Small intestine (tissue), 7 donors: ENCODE measurements around the gene ACSF3. TPM values are rescaled to one million over a fixed set of nuclear protein-coding genes. Genes with fewer than 3 reads are reported as not detected.
"Not testable (repeated sequence)": the region's sequence is repeated elsewhere in the genome, so short reads cannot be mapped to it uniquely, and the experiment has no call there.

ENCODE experiments used
- DNase-seq, 2 donors: peaks; one replicate each; pipeline versions ENCODE4 v3.0.0 to v3.0.0-alpha.2; 2013
- FAIRE-seq: peaks from 2 replicates; lab custom pipeline; 2012; peaks lifted over from hg19 to GRCh38; lab: Jason Lieb, UNC
- H3K27ac ChIP-seq, 3 donors: one replicate each; pipeline ENCODE4 v1.5.1; 2013; ENCODE audit warnings: low read length in 2 of 3, mild to moderate bottlenecking in 2 of 3, control low read depth in 1 of 3, inconsistent platforms in 1 of 3, low read depth in 1 of 3, moderate library complexity in 1 of 3
- H3K27me3 ChIP-seq, 3 donors: one replicate each; pipeline ENCODE4 v1.6.1; 2013; ENCODE audit warnings: low read length in 3 of 3, inconsistent platforms in 1 of 3; ENCODE audit not compliant: control insufficient read depth in 3 of 3, insufficient read depth in 3 of 3
- H3K36me3 ChIP-seq, 3 donors: one replicate each; pipeline ENCODE4 v1.6.1; 2013; ENCODE audit warnings: low read length in 3 of 3, inconsistent platforms in 1 of 3, low read depth in 1 of 3, mild to moderate bottlenecking in 1 of 3, moderate library complexity in 1 of 3; ENCODE audit not compliant: control insufficient read depth in 3 of 3, insufficient read depth in 2 of 3
- H3K4me1 ChIP-seq, 3 donors: one replicate each; pipeline ENCODE4 v1.6.1; 2013; ENCODE audit warnings: low read length in 2 of 3, inconsistent platforms in 1 of 3, low read depth in 1 of 3, mild to moderate bottlenecking in 1 of 3, moderate library complexity in 1 of 3; ENCODE audit not compliant: control insufficient read depth in 3 of 3, insufficient read depth in 2 of 3
- H3K4me3 ChIP-seq, 3 donors: one replicate each; pipeline ENCODE4 v1.5.1; 2013; ENCODE audit warnings: low read length in 3 of 3, control low read depth in 1 of 3, inconsistent platforms in 1 of 3, low read depth in 1 of 3, mild to moderate bottlenecking in 1 of 3, moderate library complexity in 1 of 3
- H3K9me3 ChIP-seq, 2 donors: one replicate each; pipeline ENCODE4 v1.6.1; 2013; ENCODE audit warnings: low read depth in 1 of 2, low read length in 1 of 2; ENCODE audit not compliant: control insufficient read depth in 2 of 2, insufficient read depth in 1 of 2
- WGBS, 3 donors: extraction: QIAGEN DNeasy Blood & Tissue Kit; methylation state at CpG; one replicate each; pipeline ENCODE4 v1.1.7; 2013; 5-methylcytosine and 5-hydroxymethylcytosine counted together
- polyA plus RNA-seq, 4 donors: library from polyadenylated mRNA; stranded (reverse) in 3 of 4; unstranded in 1 of 4; fragments of 200-250 nt in 3 of 4; fragments of 120-200 nt in 1 of 4; gene quantifications; one replicate each; pipeline versions ENCODE4 v1.2.1 to v1.2.3, GENCODE V29; 2013
- donor health status: healthy with polysubstance abuse.
- donor health status: control.
- donor health status: control.
- donor health status: Bipolar disorder and iron deficiency.
- donor health status: healthy.

Gene ACSF3
- polyA plus RNA-seq, 4 donors: 35.3 to 93.7 (median 58.7) TPM

DNA sequence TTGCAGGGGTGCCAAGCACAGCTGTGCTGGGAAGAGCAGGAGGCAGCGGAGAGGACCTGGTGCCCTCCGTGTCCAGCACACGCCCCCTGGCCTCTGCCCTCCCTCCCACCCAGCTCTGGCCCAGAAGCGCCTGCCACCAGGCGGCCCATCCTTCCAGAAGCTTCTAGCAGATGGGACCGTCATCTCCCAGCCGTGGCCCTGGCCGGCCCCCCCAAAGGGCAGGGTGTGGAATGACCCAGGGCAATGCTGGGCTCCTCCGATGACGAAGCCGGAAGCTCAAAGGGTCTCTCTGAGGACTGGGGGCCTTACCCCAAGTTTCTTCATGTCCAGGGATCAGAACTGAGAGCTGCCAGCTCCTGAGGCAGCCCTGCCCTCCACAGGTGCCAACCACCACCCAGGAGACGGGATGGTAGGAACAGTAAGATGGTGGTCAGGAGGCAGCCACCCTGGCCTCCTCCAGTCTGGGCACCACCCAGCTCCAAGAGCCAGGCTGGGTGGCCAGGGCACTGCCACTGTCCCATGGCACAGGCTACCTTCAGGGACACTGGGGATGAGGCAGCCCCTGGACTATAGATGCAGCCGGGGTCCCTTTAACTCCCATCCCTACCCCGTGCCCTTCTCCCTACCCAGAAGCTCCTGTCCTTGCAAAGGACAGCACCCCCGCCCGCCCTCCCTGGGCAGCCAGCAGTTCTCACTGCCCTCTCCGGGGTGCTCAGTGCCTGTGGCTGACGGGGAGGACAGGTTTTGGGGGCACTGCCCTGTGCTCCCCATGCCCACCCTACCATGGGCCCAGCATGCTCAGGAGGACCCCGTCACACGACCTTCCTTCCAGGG lies 71.4 kb downstream of the ACSF3 start:
- no peak for DNase-seq
- peaks cover 0 to 8% (median 0%) of the 10 kb centered on the region in 3 donors for H3K4me1 ChIP-seq
- H3K27me3 ChIP-seq: peaks cover 0 to 15% (median 0%) of the 10 kb centered on the region in 3 donors
- 73 to 83% (median 74%) methylated on average over 15 to 20 of the region's 20 CpGs for WGBS, 3 donors
- H3K4me3 ChIP-seq: no peak overlapping the region
- no peak for FAIRE-seq
- no peaks in the 10 kb centered on the region for H3K36me3 ChIP-seq
- no peak overlapping the region for H3K27ac ChIP-seq
- H3K9me3 ChIP-seq: no peaks in the 10 kb centered on the region

- Histone ChIP-seq H3K27me3 (peaks cover 0 to 20% (median 0%) of the 10 kb centered on the region in 3 donors), H3K4me1 (peaks cover 0 to 12% (median 0%) of the 10 kb centered on the region in 3 donors)
- H3K27ac ChIP-seq, H3K9me3 ChIP-seq, H3K4me3 ChIP-seq, FAIRE-seq, H3K36me3 ChIP-seq, DNase-seq: not testable (repeated sequence)
- WGBS, 3 donors: 70 to 82% (median 73%) methylated on average over 6 to 10 of the region's 10 CpGs
Measured at GRCh38 chr16:89165681-89165979, 72.0 kb downstream of the ACSF3 start.

- H3K4me1 ChIP-seq: peaks cover 0 to 20% (median 2%) of the 10 kb centered on the region in 3 donors
- no peak overlapping the region for H3K27ac ChIP-seq
- DNase-seq (no peak), FAIRE-seq (no peak)
- peaks cover 0 to 28% (median 0%) of the 10 kb centered on the region in 3 donors for H3K27me3 ChIP-seq
- no peaks in the 10 kb centered on the region for H3K36me3 ChIP-seq
- 43 to 64% (median 55%) methylated on average over 16 to 18 of the region's 18 CpGs for WGBS, 3 donors
- H3K9me3 ChIP-seq: no peaks in the 10 kb centered on the region
- H3K4me3 ChIP-seq: no peak overlapping the region
Measured at GRCh38 chr16:89166696-89167424, 73.2 kb downstream of the ACSF3 start.

- no peak for FAIRE-seq
- peaks cover 0 to 34% (median 0%) of the 10 kb centered on the region in 3 donors for H3K27me3 ChIP-seq
- no peaks in the 10 kb centered on the region for H3K9me3 ChIP-seq
- 10 to 18% (median 11%) methylated on average over 16 to 18 of the region's 18 CpGs for WGBS, 3 donors
- H3K4me1 ChIP-seq: peaks cover 0 to 24% (median 2%) of the 10 kb centered on the region in 3 donors
- H3K27ac ChIP-seq: no peak overlapping the region
- peak; percentile 68 to 80 for DNase-seq
- H3K4me3 ChIP-seq: no peak overlapping the region
- no peaks in the 10 kb centered on the region for H3K36me3 ChIP-seq
Measured at GRCh38 chr16:89167425-89167941, 73.8 kb downstream of the ACSF3 start.

GRCh38 chr16:89168381-89169189 lies 74.9 kb downstream of the ACSF3 start:
- Histone ChIP-seq H3K27me3 (peaks cover 0 to 45% (median 0%) of the 10 kb centered on the region in 3 donors), H3K4me3 (no peak overlapping the region), H3K36me3 (no peaks in the 10 kb centered on the region), H3K4me1 (peaks cover 0 to 25% (median 2%) of the 10 kb centered on the region in 3 donors), H3K27ac (no peak overlapping the region), H3K9me3 (no peaks in the 10 kb centered on the region)
- FAIRE-seq: no peak
- no peak for DNase-seq
- WGBS, 3 donors: 20 to 57% (median 51%) methylated on average over 22 to 23 of the region's 23 CpGs

- peaks cover 0 to 53% (median 0%) of the 10 kb centered on the region in 3 donors for H3K27me3 ChIP-seq
- WGBS, 3 donors: 66 to 76% (median 71%) methylated on average over 12 to 14 of the region's 14 CpGs
Measured at GRCh38 chr16:89169778-89170177, 76.1 kb downstream of the ACSF3 start.

GRCh38 chr16:89170346-89171215 lies 76.9 kb downstream of the ACSF3 start:
- Histone ChIP-seq H3K4me1 (peaks cover 0 to 22% (median 2%) of the 10 kb centered on the region in 3 donors), H3K4me3 (peak overlapping the region in 1 of 3 donors; percentile 27), H3K27me3 (peaks cover 0 to 54% (median 0%) of the 10 kb centered on the region in 3 donors), H3K9me3 (no peaks in the 10 kb centered on the region), H3K36me3 (no peaks in the 10 kb centered on the region), H3K27ac (no peak overlapping the region)
- DNase-seq (peak; percentile 54 to 69), FAIRE-seq (no peak)
- 4 to 10% (median 4%) methylated on average over 32 to 34 of the region's 34 CpGs for WGBS, 3 donors

More at GRCh38 chr16:89169778-89170177, 76.1 kb downstream of the ACSF3 start:
- DNase-seq: no peak
- Histone ChIP-seq H3K27ac (no peak overlapping the region), H3K36me3 (no peaks in the 10 kb centered on the region), H3K4me1 (peaks cover 0 to 22% (median 2%) of the 10 kb centered on the region in 3 donors), H3K4me3 (no peak overlapping the region), H3K9me3 (no peaks in the 10 kb centered on the region)
- FAIRE-seq: no peak
